NCI-H510A (cell line): ENCODE data around the gene HCN3.
A peak's percentile ranks its signal among the peaks of the same experiment; 100 is the strongest.
"Not testable (repeated sequence)": the region's sequence is repeated elsewhere in the genome, so short reads cannot be mapped to it uniquely, and the experiment has no call there.

Experiments used
- DNase-seq: peaks from one replicate; lab custom pipeline; 2025; lab: John Stamatoyannopoulos, UW

The HCN3 gene

DNA sequence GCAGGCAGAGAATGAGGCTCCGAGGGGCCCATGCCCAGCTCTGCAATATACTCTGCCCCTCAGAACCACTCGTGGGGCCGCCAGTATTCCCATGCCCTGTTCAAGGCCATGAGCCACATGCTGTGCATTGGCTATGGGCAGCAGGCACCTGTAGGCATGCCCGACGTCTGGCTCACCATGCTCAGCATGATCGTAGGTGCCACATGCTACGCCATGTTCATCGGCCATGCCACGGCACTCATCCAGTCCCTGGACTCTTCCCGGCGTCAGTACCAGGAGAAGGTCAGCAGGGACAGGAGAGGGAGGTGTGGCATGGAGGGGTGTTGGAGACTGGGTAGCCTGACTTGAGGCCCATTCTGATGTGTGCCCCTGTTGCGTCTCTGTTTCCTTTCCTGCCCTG lies 7.2 kb downstream of the HCN3 start:
- no peak for DNase-seq

DNA sequence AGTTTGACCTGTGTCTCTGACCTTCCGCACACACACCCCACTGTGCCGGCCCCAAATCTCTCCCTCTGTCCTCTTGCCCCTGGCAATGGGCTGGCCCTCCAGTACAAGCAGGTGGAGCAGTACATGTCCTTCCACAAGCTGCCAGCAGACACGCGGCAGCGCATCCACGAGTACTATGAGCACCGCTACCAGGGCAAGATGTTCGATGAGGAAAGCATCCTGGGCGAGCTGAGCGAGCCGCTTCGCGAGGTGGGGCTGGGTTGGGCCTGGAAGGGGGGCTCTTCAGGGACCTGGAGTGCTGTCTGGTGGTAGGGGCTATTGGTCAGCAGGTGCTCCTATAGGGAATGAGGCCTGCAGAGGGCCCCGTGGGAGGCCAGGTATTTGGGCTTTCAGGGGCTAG lies 7.8 kb downstream of the HCN3 start:
- no peak for DNase-seq

DNA sequence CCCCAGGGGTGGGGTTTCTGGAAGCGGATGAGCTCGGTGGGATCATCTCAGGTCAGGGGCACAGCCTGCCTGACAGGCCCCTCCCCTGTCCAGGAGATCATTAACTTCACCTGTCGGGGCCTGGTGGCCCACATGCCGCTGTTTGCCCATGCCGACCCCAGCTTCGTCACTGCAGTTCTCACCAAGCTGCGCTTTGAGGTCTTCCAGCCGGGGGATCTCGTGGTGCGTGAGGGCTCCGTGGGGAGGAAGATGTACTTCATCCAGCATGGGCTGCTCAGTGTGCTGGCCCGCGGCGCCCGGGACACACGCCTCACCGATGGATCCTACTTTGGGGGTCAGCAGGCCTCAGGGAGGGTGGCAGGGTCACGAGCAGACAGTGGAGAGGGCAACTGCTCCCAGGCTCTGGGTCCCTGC lies 8.4 kb downstream of the HCN3 start:
- no peak for DNase-seq

DNA sequence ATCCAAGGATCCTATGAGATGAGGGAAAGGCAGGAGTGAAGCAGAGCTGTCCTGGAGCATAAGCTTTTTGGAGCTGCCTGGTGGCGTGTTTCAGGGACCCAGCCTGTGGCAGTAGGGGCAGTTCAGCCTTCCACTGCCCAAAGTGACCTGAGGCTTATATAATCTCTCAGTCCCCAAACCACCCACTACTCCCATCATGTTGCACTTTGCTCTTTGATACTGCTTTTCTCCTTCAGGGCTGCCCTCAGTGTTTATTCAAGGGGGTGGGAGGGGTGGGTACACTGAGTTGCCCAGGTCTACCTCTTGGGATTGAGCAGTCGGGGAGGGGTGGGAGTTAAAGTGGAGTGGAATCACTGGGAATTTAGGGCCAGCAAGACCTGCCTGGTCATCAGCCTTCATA lies 9.3 kb downstream of the HCN3 start:
- no peak for DNase-seq

DNA sequence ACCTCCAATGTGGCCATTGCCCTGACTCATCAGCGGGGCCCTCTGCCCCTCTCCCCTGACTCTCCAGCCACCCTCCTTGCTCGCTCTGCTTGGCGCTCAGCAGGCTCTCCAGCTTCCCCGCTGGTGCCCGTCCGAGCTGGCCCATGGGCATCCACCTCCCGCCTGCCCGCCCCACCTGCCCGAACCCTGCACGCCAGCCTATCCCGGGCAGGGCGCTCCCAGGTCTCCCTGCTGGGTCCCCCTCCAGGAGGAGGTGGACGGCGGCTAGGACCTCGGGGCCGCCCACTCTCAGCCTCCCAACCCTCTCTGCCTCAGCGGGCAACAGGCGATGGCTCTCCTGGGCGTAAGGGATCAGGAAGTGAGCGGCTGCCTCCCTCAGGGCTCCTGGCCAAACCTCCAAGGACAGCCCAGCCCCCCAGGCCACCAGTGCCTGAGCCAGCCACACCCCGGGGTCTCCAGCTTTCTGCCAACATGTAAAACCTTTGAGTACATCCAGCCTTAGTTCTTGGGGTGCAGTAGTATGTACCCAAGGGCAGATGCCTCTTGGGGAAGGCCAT lies 10.8 kb downstream of the HCN3 start:
- DNase-seq: no peak

DNA sequence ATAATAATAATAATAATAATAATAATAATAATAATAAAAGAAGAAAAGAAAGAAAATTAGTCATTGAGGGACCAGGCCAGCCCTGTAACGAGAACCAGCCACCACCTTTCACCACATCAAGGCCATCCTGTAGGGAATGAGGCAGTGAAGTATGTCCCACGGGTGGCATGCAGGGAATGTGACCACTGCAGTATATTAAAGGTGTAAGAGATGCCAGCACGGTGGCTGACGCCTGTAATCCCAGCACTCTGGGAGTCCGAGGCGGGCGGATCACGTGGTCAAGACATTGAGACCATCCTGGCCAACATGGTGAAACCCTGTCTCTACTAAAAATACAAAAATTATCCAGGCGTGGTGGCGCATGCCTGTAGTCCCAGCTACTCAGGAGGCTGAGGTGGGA lies 13.7 kb downstream of the HCN3 start:
- DNase-seq: not testable (repeated sequence)

DNA sequence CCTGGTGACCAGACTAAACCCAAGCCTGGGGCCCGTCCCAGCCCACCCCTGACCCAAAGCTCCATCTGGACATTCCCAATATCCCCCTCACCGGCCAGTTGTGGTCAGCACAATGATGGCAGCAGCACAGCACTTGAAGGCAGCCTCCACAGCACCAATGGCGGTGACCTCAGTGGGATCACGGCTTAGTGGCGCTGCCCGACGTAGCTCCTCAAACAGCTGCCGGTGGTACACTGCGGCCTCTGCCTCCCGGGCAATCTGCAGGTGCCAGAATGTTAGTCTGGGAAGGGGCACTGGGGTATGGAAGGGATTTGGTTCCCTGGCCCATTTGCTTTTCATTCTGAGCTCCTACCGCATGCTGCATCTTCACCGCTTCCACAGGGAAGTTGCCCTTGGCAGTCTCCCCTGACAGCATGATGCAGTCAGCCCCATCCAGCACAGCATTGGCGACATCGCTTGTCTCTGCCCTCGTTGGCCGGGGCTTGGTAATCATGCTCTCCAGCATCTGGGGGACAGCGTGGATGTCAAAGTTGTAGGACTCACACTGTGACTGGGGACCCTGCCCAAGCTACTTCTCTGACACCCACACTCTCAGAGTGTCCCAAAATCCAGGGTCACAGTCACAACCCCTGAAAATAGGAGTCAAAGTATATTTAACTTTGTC lies 16.0 kb downstream of the HCN3 start:
- no peak for DNase-seq

DNA sequence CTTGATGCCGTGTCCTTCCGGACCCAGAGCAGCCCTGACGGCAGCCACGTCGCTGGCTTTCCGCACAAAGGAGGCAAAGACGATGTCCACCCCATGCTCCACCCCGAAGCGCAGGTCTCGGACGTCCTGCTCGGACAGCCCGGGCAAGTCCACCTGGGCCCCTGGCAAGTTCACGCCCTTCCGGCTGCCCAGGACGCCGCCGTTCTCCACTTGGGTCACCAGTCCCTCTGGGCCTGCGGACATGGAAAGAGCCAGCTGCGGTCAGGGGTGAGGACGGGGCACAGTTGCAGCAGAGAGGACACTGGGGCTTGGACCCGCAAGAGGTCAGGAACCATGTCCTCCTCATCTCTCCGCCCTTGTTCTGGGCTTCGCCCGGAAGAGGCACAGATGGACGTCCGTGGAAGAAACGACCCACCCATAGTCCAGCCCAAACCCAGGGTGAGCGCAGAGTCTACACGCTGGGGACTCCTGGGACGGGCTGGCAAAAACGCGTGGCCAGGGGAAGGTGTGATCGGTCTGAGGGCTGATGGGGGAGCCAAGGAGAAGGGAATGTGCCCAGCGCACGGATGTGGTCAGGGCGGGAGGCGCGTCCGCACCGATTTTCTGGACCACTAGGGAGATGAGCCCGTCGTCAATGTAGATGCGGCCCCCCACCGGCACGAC lies 17.4 kb downstream of the HCN3 start:
- no peak for DNase-seq

DNA sequence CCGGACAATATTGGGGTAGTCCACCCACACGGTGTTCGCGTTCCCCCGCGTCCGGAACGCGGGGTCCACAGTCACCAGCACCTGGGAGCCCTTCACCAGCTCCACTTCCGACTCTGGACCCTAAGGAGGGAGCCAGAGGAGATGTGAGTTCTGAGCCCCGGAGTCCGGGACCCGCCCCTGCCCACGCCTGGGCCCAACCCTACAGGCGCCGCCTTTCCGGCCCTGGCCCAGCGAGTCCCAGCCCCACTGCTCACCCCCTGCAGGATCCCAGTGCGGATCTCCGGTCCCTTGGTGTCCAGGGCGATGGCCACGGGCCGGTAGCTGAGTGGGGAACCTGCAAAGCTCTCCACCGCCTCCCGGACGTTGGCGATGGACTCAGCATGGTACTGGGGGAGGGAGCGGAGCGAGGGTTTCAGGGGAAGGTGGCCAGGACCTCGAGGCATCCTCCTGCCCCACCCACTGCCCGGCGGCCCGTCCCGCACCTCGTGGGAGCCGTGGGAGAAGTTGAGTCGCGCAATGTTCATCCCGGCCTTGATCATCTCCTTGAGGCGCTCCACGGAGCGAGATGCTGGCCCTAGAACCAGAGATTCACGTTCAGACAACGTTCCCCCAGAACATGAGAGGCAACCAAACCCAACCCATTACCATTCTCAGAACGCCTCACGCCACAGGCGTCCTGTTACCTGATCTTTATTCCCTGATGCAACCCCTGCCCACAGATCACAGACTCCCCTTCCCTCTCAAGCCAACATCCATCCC lies 18.1 kb downstream of the HCN3 start:
- DNase-seq: no peak

DNA sequence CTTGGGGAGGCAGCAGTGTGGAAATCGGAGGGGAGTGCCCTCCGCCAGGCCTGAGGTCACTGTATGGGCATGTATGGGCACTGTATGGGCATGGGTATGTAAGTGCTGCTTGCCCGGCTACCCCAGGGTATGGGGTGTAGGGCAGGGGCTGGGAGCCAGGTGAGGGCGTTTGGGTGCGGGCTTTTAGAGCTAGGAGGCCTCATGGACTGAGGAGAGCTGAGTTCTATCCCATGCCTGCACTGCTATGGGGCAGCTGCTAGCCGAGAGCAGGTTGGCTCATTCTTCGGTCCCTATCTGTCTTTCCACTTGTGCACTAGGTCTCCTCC lies 18.6 kb downstream of the HCN3 start:
- DNase-seq: no peak

DNA sequence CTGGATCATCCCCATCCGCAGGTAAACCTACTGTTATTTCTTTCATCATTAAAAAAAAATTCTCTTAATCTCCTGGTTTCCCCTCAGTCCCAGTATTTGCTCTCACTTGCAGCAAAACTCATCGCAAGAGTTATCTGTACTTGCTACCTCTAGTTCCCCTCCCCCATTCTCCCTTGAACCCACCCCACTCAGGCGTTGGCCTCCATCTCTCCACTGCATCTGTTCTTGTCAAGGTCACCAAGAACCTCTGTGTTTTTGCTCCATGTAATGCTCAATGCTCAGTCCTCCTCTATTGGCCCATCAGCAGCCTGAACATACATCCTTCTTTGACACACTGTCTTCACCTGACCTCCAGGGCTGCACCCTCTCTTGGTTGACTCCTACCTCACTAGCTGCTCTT lies 19.4 kb downstream of the HCN3 start:
- no peak for DNase-seq

DNA sequence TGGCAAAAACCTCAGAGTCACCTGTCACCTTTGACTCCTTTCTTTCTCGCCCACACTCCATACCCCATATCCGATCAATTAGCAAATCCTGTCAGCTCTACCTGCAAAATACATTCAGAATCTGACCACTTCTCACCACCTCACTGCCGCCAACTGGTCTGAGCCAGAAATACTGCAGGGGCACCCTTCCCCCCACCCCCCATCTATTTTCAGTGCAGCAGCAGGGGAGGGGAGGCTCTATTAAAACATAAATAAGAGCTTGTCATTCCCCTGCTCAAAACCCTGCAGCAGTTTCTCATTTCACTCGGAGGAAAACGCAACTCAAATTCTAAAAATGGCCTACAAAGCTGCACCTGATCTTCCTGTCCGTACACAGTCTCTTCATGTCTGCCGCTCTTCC lies 20.1 kb downstream of the HCN3 start:
- DNase-seq: no peak

DNA sequence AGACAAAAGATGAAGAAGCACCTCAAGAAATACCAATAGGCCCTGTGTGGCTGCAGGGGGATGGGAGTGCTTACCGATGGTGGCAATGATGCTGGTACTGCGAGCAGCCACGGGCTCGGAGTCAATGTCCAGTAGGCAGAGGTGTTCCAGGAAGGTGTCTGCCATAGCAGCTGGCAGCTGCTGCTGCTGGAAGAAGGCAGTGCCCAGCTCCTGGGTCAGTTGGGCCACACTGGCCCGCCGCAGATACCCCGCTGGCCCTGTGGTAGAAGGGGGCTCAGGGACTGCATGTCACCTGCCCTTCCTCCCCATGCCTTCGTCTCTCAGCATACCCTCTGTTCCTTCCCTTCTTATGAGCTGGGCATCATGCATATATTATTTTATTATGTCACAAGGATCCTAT lies 22.8 kb downstream of the HCN3 start:
- no peak for DNase-seq

DNA sequence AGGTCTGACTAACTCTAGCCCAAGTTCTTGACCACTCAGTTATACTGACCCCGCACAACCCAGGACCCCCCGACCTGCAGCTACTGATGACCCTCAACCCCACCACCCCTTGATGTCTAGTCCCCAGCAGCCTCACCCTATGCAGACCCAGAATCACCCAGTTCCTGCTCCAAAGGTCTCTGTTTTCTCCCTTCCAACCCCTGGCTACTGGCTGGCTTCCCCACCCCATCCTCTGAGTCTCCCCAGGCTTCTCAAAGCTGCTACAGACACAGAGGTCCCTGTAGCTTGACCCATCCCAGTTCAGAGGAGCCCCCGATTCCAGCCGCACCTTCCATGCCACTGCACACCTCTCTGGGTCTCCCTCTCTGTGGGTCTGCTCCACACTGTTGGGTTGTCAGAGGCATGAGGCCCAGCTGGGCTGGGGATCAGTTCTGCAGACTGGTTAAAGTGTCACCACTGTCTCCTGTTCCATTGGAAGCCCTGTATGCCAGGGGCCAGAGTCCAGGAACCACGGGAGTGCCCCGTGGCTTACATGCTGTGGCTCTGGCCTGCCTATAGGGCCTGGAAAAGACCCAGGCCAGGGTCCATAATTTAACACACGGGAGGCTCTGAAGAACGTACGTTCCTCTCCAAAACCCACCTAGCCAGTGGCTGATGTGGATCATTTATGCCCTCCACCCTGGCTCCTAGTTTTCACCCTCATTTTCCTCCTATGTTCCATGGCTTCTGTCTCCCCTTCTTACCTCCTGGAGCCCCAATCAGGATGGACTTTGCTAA lies 23.5 kb downstream of the HCN3 start:
- DNase-seq: no peak

DNA sequence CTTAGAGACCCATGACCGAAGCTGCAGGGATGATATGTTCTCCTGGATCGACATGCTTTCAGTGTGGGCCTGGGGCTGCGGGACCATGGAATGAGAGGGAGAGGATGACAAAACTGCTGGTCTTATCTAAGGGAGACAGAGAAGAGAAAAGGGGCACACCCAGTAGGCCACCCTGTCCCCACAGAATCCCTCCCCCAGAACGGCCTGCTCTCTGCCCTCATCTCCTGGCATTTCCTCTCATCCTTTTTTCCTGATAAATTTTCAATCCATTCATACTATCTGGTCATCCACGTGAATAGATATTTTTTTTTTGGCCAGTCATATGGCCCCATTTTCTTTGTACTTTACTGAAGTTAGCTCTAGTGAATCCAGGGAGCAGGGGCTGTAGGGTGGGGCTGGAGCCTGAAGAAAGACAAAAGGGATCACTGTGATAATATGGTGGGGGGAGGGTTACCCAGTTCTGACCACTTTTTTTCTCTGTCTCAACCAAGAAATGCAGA lies 24.1 kb downstream of the HCN3 start, which contains the start of gene PKLR:
TSS of gene PKLR (minus strand) at position 97 of the 500 bp plus-strand sequence. CDS start at position 54, 43 bp downstream.
- DNase-seq: no peak

DNA sequence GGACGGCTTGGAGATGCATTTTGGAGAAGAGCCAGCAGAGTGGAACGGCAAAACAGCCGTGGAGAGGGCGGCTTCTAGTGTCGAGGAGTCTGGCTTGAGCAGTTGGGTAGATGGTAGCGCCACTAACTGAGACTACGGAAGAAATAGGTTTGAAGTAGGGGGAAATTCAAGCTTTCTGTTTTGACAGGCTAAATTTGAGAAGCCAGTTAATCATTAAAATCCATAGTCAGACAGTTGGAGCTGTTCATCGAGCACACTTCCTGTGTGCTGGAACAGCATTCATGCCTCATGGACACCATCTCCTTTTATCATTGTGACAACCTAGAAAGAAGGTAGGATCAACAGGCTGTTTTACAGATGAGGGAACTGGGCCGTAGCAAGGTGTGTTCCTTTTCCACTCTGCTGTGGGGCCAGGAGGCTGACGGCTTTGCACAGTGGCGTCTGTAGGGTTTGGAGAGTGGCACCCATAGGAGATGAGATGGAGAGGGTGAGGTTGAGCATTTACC lies 27.3 kb downstream of the HCN3 start:
- no peak for DNase-seq

DNA sequence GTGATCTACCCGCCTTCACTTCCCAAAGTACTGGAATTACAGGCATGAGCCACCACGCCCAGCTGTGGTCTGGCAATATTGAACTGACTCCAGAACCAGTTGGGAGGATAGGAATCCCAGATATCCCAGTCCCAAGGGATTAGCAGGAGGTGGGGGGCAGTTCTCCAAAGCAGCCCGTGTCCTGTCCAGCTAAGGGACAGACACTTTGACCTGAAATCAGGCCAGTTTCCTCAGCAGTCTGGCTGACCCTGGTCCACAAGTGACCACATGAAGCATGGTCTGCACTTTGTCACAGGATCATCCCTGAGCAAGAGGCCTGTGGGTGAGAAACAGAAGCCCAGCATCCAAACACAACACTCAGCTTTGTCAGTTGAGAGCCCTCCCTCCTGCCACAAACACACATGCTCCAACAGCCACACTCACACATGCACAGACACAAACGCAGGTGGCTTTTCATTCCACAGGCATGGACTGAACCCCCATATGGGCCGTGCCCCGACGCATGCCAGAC lies 28.7 kb downstream of the HCN3 start:
- no peak for DNase-seq

DNA sequence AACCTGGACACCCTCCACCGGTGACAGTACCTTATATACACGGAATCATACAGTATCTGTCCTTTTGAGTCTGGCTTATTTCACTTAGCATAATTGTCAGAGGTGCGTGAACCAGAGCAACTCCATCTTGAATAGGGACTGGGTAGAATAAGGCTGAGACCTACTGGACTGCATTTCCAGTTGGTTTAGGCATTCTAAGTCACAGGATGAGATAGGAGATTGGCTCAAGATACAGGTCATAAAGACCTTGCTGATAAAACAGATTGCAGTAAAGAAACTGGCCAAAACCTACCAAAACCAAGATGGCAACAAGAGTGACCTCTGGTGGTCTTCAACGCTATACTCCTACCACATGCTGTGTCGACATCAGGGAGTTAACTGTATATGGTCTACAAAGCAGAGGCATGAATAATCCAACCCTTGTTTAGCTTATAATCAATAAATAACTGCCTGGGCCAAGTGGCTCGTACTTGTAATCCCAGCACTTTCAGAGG lies 30.0 kb downstream of the HCN3 start:
- no peak for DNase-seq

DNA sequence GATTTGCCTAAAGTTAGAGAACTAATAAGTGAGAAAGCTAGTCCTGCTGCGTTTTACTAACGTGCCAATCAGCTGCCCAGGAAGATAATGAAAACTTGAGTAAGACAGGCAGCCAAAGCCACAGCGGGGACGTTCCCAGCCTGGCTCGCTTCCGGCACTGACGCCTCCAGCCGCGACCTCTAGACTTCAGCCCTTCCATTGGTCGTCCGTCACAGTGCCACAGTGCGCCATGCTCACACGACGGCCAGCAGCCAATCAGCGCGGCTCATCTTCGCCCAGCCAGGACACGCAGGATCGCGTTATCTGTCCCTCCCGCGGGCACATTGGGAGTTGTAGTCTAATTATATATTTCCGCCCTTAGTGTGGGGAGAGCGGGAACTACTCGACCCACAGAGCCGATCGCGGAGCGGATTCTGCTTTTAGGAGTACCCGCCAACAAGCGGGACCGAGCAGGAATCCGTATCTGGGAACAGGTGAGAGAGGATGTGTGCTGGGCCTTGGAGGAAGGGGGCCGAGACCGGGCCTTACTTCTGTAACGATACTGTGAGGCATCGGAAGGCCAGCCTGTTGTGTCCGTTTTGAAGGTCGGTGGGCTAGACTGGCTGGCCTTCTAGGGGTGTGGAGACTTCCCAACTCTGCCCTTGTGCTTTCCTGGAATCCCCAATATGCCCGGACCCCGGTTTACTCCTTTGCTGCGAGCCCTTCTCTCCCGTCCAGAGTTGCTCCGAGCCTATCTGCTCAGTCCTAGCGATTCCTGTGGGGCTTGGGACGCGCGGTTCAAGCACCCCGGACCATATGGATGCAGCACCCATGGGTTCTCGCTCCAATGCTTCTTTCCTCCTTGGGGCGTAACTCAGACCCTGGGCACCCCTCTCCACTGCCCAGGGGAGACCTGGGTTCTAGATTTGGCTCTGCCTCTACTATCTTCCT lies 31.5 kb downstream of the HCN3 start, which contains the start of gene FDPS:
TSS of gene FDPS (plus strand) at position 374 of the 930 bp plus-strand sequence. CDS start 924 bp downstream, outside the sequence.
- DNase-seq: peak; percentile 96

DNA sequence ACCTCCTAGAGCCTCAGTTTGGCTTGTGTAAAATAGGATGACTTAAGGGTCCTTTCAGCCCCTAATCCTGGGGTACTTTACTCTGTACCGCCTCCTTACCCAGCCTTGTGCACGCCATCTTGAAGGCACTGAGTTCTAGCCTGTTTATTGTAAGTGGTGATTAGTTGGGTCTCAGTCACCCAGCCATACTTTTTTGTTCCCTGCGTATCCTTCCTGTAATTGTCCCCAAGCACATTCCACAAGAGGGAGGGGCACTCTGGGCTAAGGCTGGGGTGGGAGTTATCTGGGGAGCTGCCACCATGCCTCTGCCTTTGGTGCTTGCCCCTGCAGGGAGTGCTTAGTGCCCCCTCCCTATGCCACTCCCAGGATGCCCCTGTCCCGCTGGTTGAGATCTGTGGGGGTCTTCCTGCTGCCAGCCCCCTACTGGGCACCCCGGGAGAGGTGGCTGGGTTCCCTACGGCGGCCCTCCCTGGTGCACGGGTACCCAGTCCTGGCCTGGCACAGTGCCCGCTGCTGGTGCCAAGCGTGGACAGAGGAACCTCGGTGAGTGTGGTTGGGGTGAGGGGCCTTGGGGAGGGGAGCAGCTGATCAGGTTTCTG lies 32.3 kb downstream of the HCN3 start:
- DNase-seq: no peak
